K562 (cell line): ENCODE measurements around the gene UNC93B1. TPM values are rescaled to one million over a fixed set of nuclear protein-coding genes. Genes with fewer than 3 reads are reported as not detected.

Experiments used
- ARHGAP35 ChIP-seq: fragments of 450-650 bp; IDR thresholded peaks from 2 replicates; pipeline ENCODE4 v1.6.1; 2018; ENCODE audit not compliant: partially characterized antibody
- ARID1B ChIP-seq: fragments of 450-650 bp; IDR thresholded peaks from 2 replicates; pipeline ENCODE4 v1.6.1; 2016; ENCODE audit warnings: antibody characterized with exemption, mild to moderate bottlenecking, inconsistent platforms
- CBX3 ChIP-seq, 2 experiments: IDR thresholded peaks; 1 replicate in 1 of 2; 2 replicates in 1 of 2; pipeline ENCODE4 v1.6.1; 2012; ENCODE audit warnings: inconsistent platforms in 2 of 2, low read length in 2 of 2, borderline replicate concordance in 1 of 2, control low read depth in 1 of 2
- CTBP1 ChIP-seq: fragments of 450-650 bp; IDR thresholded peaks from 2 replicates; pipeline ENCODE4 v1.6.1; 2016; ENCODE audit warnings: borderline replicate concordance
- EP300 ChIP-seq: IDR thresholded peaks from 2 replicates; pipeline ENCODE4 v1.6.1; 2012; ENCODE audit warnings: low read length, improper control_type of control experiment
- ETV1 ChIP-seq: fragments of 450-650 bp; conservative IDR thresholded peaks from 2 replicates; pipeline ENCODE4 v1.6.1; 2016; ENCODE audit warnings: missing genetic modification characterization, control low read depth, low read depth, missing compliant biosample characterization
- FOXK1 ChIP-seq: sonication (generic); formaldehyde crosslinking; IDR thresholded peaks from 2 replicates; pipeline ENCODE4 v1.8.0; 2022; ENCODE audit warnings: missing genetic modification reagents, mild to moderate bottlenecking, borderline replicate concordance
- FOXM1 ChIP-seq, 2 experiments: fragments of 450-650 bp in 1 of 2; sonication (generic) in 1 of 2; formaldehyde crosslinking in 1 of 2; IDR thresholded peaks; 2 replicates each; pipeline versions ENCODE4 v1.6.1 to v1.9.0; 2017 to 2022; ENCODE audit warnings: low read depth in 2 of 2, mild to moderate bottlenecking in 2 of 2, missing genetic modification reagents in 1 of 2, moderate library complexity in 1 of 2
- MAFG ChIP-seq: fragments of 450-650 bp; conservative IDR thresholded peaks from 2 replicates; pipeline ENCODE4 v1.6.1; 2016; ENCODE audit warnings: missing genetic modification characterization, missing compliant biosample characterization
- MTA1 ChIP-seq: fragments of 450-650 bp; IDR thresholded peaks from 2 replicates; pipeline ENCODE4 v1.6.1; 2017; ENCODE audit warnings: borderline replicate concordance
- MTA2 ChIP-seq: fragments of 450-650 bp; IDR thresholded peaks from 2 replicates; pipeline ENCODE4 v1.6.1; 2016; ENCODE audit warnings: low read depth
- NFE2 ChIP-seq: IDR thresholded peaks from 2 replicates; pipeline ENCODE4 v1.6.1; 2014; ENCODE audit warnings: antibody characterized with exemption, low read depth
- NFIC ChIP-seq: fragments of 450-650 bp; IDR thresholded peaks from 2 replicates; pipeline ENCODE4 v1.6.1; 2017; ENCODE audit warnings: mild to moderate bottlenecking, inconsistent platforms
- NRF1 ChIP-seq, 2 experiments: fragments of 450-650 bp; IDR thresholded peaks in 1 of 2; conservative IDR thresholded peaks in 1 of 2; 2 replicates each; pipeline ENCODE4 v1.6.1; 2014; ENCODE audit warnings: mild to moderate bottlenecking in 2 of 2
- POLR2A ChIP-seq: fragments of 450-650 bp; conservative IDR thresholded peaks from 2 replicates; pipeline ENCODE4 v1.6.1; 2016
- TAL1 ChIP-seq: fragments of 450-650 bp; IDR thresholded peaks from 2 replicates; pipeline ENCODE4 v1.6.1; 2016; ENCODE audit warnings: mild to moderate bottlenecking
- TEAD4 ChIP-seq, 2 experiments: sonication (generic) in 1 of 2; formaldehyde crosslinking in 1 of 2; IDR thresholded peaks; 2 replicates each; pipeline versions ENCODE4 v1.6.1 to v1.8.0; 2012 to 2022; ENCODE audit warnings: borderline replicate concordance in 1 of 2, inconsistent platforms in 1 of 2, low read length in 1 of 2, mild to moderate bottlenecking in 1 of 2, missing genetic modification reagents in 1 of 2
- TRIM28 ChIP-seq: fragments of 450-650 bp; IDR thresholded peaks from 2 replicates; pipeline ENCODE4 v1.6.1; 2017
- ZNF263 ChIP-seq: sonication (generic); formaldehyde crosslinking; IDR thresholded peaks from 2 replicates; pipeline ENCODE4 v1.8.0; 2022; ENCODE audit warnings: mild to moderate bottlenecking, missing genetic modification reagents, borderline replicate concordance
- ZNF766 ChIP-seq: fragments of 200-800 bp; sonication (Bioruptor generic); conservative IDR thresholded peaks from 2 replicates; pipeline ENCODE4 v1.6.1; 2016; ENCODE audit warnings: missing genetic modification characterization, missing compliant biosample characterization
- polyA plus RNA-seq, 8 experiments: library from polyadenylated mRNA; depleted of rRNA in 4 of 8; stranded (reverse) in 5 of 8; unstranded in 3 of 8; fragments of >200 nt; fragmentation: Nextera tagmentation in 2 of 8; fragmentation: Illumina TruSeq in 1 of 8; extraction: Ambion mirVana in 2 of 8; extraction: Trizol in 1 of 8; gene quantifications; 2 replicates each; pipeline versions ENCODE4 v1.2.1 to v1.2.3, GENCODE V29; 2011 to 2014; ENCODE audit warnings: inconsistent platforms in 1 of 8, missing spikeins in 1 of 8
- total RNA-seq, 7 experiments: library from RNA; depleted of rRNA in 6 of 7; stranded (reverse); fragments of >200 nt in 6 of 7; fragmentation: Illumina TruSeq in 2 of 7; extraction: Trizol in 2 of 7; gene quantifications; 2 replicates each; pipeline versions ENCODE4 v1.2.1 to v1.2.3, GENCODE V29; 2011 to 2021; ENCODE audit warnings: low replicate concordance in 1 of 7
- TF ChIP-seq, protein P1 (sequence below): fragments of 200-800 bp; sonication (Bioruptor generic); IDR thresholded peaks from 2 replicates; pipeline ENCODE4 v1.6.1; 2017; ENCODE audit warnings: missing genetic modification characterization, missing compliant biosample characterization
- TF ChIP-seq, protein P2 (sequence below): sonication (generic); formaldehyde crosslinking; IDR thresholded peaks from 2 replicates; pipeline ENCODE4 v1.8.1; 2023; ENCODE audit warnings: mild to moderate bottlenecking, missing genetic modification reagents
- TF ChIP-seq, protein P3 (sequence below): sonication (generic); formaldehyde crosslinking; IDR thresholded peaks from 2 replicates; pipeline ENCODE4 v1.8.1; 2023; ENCODE audit warnings: mild to moderate bottlenecking, missing genetic modification reagents, moderate library complexity

Gene UNC93B1
- total and polyA plus RNA-seq, 9 of the 15 experiments (the other 6 are each of a cell fraction or from before 2014, with no cell fraction given): 0.10 to 13.6 (median 6.5) TPM

DNA sequence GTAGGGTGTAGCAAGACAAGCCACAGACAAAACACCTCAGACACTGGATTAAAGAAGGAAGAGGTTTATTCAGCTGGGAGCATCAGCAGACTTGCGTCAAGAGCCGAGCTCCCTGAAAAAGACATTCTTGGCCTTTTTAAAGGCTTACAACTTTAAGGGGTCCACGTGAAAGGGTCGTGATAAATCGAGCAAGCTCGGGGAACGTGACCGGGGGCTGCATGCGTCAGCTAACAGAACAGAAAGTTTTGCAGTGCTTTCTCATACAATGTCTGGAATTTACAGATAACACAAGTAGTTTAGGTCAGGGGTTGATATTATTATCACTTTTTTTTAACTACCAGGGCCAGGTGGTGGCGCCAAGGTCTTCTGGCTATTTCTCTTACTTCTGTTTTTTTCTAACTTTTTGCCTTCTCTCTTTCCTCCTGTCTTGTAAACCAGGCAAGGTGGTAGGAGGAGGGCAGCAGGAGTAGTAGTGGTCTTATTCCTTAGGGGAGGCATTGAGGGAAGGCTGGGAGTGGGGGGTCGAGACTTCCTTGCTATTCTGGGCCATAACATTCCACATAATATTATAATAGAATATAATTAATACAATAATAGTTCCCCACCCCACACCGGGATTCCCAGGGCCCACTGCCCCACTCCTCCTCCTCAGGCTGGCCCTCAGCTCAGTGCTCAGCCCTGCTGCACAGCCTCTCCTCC is 5.6 kb upstream of the UNC93B1 start (continued):
- TF ChIP-seq, protein P1, sequence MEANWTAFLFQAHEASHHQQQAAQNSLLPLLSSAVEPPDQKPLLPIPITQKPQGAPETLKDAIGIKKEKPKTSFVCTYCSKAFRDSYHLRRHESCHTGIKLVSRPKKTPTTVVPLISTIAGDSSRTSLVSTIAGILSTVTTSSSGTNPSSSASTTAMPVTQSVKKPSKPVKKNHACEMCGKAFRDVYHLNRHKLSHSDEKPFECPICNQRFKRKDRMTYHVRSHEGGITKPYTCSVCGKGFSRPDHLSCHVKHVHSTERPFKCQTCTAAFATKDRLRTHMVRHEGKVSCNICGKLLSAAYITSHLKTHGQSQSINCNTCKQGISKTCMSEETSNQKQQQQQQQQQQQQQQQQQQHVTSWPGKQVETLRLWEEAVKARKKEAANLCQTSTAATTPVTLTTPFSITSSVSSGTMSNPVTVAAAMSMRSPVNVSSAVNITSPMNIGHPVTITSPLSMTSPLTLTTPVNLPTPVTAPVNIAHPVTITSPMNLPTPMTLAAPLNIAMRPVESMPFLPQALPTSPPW: peak; percentile 51
- TF ChIP-seq TRIM28: peak; percentile 85
- TF ChIP-seq ARHGAP35: no peak
- TF ChIP-seq CTBP1: no peak
- TF ChIP-seq, protein P2, sequence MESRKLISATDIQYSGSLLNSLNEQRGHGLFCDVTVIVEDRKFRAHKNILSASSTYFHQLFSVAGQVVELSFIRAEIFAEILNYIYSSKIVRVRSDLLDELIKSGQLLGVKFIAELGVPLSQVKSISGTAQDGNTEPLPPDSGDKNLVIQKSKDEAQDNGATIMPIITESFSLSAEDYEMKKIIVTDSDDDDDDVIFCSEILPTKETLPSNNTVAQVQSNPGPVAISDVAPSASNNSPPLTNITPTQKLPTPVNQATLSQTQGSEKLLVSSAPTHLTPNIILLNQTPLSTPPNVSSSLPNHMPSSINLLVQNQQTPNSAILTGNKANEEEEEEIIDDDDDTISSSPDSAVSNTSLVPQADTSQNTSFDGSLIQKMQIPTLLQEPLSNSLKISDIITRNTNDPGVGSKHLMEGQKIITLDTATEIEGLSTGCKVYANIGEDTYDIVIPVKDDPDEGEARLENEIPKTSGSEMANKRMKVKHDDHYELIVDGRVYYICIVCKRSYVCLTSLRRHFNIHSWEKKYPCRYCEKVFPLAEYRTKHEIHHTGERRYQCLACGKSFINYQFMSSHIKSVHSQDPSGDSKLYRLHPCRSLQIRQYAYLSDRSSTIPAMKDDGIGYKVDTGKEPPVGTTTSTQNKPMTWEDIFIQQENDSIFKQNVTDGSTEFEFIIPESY (CRISPR knock-in tag): peak; percentile 51; the same call in 1 of the 2 replicates
- TF ChIP-seq TEAD4 (IDR thresholded peaks at IDR 0.05; ENCODE audit: low read length): peak; percentile 78
- TF ChIP-seq TEAD4 (CRISPR knock-in tag; IDR thresholded peaks at IDR 0.05; ENCODE audit: borderline replicate concordance): no peak
- TF ChIP-seq, protein P3, sequence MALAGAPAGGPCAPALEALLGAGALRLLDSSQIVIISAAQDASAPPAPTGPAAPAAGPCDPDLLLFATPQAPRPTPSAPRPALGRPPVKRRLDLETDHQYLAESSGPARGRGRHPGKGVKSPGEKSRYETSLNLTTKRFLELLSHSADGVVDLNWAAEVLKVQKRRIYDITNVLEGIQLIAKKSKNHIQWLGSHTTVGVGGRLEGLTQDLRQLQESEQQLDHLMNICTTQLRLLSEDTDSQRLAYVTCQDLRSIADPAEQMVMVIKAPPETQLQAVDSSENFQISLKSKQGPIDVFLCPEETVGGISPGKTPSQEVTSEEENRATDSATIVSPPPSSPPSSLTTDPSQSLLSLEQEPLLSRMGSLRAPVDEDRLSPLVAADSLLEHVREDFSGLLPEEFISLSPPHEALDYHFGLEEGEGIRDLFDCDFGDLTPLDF (CRISPR knock-in tag): 0 out of 2 replicates have a peak, but pooled peaks have one; percentile 59
- TF ChIP-seq MTA2: peak; percentile 76
- no peak for TF ChIP-seq POLR2A
- TF ChIP-seq CBX3 (IDR thresholded peaks at IDR 0.05; ENCODE audit: borderline replicate concordance in 1 of 2, low read length in 2 of 2): peak in 1 of 2 experiments; percentile 43; a peak in 1 of 3 replicates
- peak; percentile 83 for TF ChIP-seq TAL1
- peak; percentile 73 for TF ChIP-seq EP300
- no peak for TF ChIP-seq ZNF263 (CRISPR knock-in tag)
- TF ChIP-seq MTA1: peak; percentile 23; the same call in 1 of the 2 replicates
- peak; percentile 64; the same call in 1 of the 2 replicates for TF ChIP-seq ZNF766 (CRISPR knock-in tag)
- peak; percentile 10; the same call in 1 of the 2 replicates for TF ChIP-seq ETV1 (tag)
- TF ChIP-seq NRF1 (conservative IDR thresholded peaks at IDR 0.05 in 1 of 2, IDR thresholded peaks at IDR 0.05 in 1 of 2): peak; percentile 31 to 37; a peak in 3 of 4 replicates
- TF ChIP-seq FOXK1 (CRISPR knock-in tag): peak; percentile 43; the same call in 1 of the 2 replicates
- peak; percentile 24 for TF ChIP-seq NFIC
- TF ChIP-seq ARID1B: peak; percentile 91
- peak; percentile 60; the same call in 1 of the 2 replicates for TF ChIP-seq FOXM1 (IDR thresholded peaks at IDR 0.05; ENCODE audit: low read depth)
- no peak for TF ChIP-seq FOXM1 (CRISPR knock-in tag; IDR thresholded peaks at IDR 0.05; ENCODE audit: low read depth)
- peak; percentile 22; the same call in 1 of the 2 replicates for TF ChIP-seq MAFG (tag)
- TF ChIP-seq NFE2: peak; percentile 56; the same call in 1 of the 2 replicates
